Measurements from ENCODE around the gene ADGRG6. TPM values are rescaled to one million over a fixed set of nuclear protein-coding genes. Genes with fewer than 3 reads are reported as not detected.
"Not testable (repeated sequence)": the region's sequence is repeated elsewhere in the genome, so short reads cannot be mapped to it uniquely, and the experiment has no call there.

ADGRG6 gene
- total and polyA plus RNA-seq, 4 donors, result 5.9 to 42.2 (median 19.2) TPM

- no peaks in the 10 kb centered on the region for H3K9me3 ChIP-seq (ENCODE audit: control insufficient read depth, insufficient read depth, low read length)
- no peak for DNase-seq (ENCODE audit: low read depth in 4 of 6, low spot score in 6 of 6)
- WGBS (ENCODE audit: insufficient coverage), result 60% methylated on average over 1 of the region's 1 CpG
- H3K27me3 ChIP-seq (ENCODE audit: control insufficient read depth, insufficient read depth, low read length), result no peaks in the 10 kb centered on the region
- no peaks in the 10 kb centered on the region for H3K36me3 ChIP-seq (ENCODE audit: control insufficient read depth, insufficient read depth, low read length)
- no peak overlapping the region for H3K4me3 ChIP-seq (ENCODE audit: low read depth, low read length)
- no peak overlapping the region for H3K27ac ChIP-seq (ENCODE audit: low read depth, low read length)
- no peaks in the 10 kb centered on the region for H3K4me1 ChIP-seq (ENCODE audit: control insufficient read depth, insufficient read depth, low read length)
Observed at GRCh38 chr6:142443532-142443931, 141.7 kb downstream of the ADGRG6 start.

DNA sequence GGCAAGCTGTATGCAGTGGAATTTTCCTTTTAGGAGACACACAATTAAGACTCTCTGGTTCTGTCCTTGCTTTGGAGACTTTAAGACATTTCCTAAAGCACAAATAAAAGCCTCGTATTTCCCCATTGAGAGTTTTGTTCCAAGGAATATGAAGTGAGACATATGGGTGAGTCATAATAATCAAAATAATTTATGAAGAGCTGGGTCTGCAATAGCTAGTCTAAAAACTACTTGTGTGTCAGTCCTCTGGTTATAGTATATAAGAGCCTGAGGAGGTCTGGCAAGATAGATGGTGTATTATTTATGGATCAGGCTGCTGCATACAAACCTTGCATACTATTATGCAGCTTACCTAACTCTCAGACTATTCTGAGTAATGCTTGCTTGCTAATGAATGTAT lies 142.6 kb downstream of the ADGRG6 start:
- no peak overlapping the region for H3K27ac ChIP-seq (ENCODE audit: low read depth, low read length)
- H3K4me3 ChIP-seq (ENCODE audit: low read depth, low read length), result no peak overlapping the region
- no CpG with 5 or more reads among the region's 1 CpG for WGBS (ENCODE audit: insufficient coverage)
- H3K36me3 ChIP-seq (ENCODE audit: control insufficient read depth, insufficient read depth, low read length), result no peaks in the 10 kb centered on the region
- no peaks in the 10 kb centered on the region for H3K9me3 ChIP-seq (ENCODE audit: control insufficient read depth, insufficient read depth, low read length)
- DNase-seq (ENCODE audit: low read depth in 4 of 6, low spot score in 6 of 6), result peak in 1 of 6 donors; percentile 3
- H3K4me1 ChIP-seq (ENCODE audit: control insufficient read depth, insufficient read depth, low read length), result no peaks in the 10 kb centered on the region
- no peaks in the 10 kb centered on the region for H3K27me3 ChIP-seq (ENCODE audit: control insufficient read depth, insufficient read depth, low read length)

- Histone ChIP-seq H3K4me1 (ENCODE audit: control insufficient read depth, insufficient read depth, low read length) (no peaks in the 10 kb centered on the region), H3K27ac (ENCODE audit: low read depth, low read length) (no peak overlapping the region)
Observed at GRCh38 chr6:142444881-142445301, 143.1 kb downstream of the ADGRG6 start.

GRCh38 chr6:142446168-142446567 lies 144.4 kb downstream of the ADGRG6 start:
- Histone ChIP-seq H3K9me3 (ENCODE audit: control insufficient read depth, insufficient read depth, low read length) (no peaks in the 10 kb centered on the region), H3K27me3 (ENCODE audit: control insufficient read depth, insufficient read depth, low read length) (no peaks in the 10 kb centered on the region), H3K27ac (ENCODE audit: low read depth, low read length) (no peak overlapping the region), H3K4me3 (ENCODE audit: low read depth, low read length) (no peak overlapping the region), H3K36me3 (ENCODE audit: control insufficient read depth, insufficient read depth, low read length) (no peaks in the 10 kb centered on the region), H3K4me1 (ENCODE audit: control insufficient read depth, insufficient read depth, low read length) (no peaks in the 10 kb centered on the region)
- DNase-seq (ENCODE audit: low read depth in 4 of 6, low spot score in 6 of 6), result no peak
- no CpG with 5 or more reads among the region's 2 CpGs for WGBS (ENCODE audit: insufficient coverage)

More at GRCh38 chr6:142444881-142445301, 143.1 kb downstream of the ADGRG6 start:
- Histone ChIP-seq H3K9me3 (ENCODE audit: control insufficient read depth, insufficient read depth, low read length) (no peaks in the 10 kb centered on the region), H3K27me3 (ENCODE audit: control insufficient read depth, insufficient read depth, low read length) (no peaks in the 10 kb centered on the region), H3K36me3 (ENCODE audit: control insufficient read depth, insufficient read depth, low read length) (no peaks in the 10 kb centered on the region), H3K4me3 (ENCODE audit: low read depth, low read length) (no peak overlapping the region)
- WGBS (ENCODE audit: insufficient coverage), result 100% methylated on average over 1 of the region's 2 CpGs
- DNase-seq (ENCODE audit: low read depth in 4 of 6, low spot score in 6 of 6), result peak in 1 of 6 donors; percentile 3

- Histone ChIP-seq H3K9me3 (ENCODE audit: control insufficient read depth, insufficient read depth, low read length) (no peaks in the 10 kb centered on the region), H3K36me3 (ENCODE audit: control insufficient read depth, insufficient read depth, low read length) (no peaks in the 10 kb centered on the region), H3K27me3 (ENCODE audit: control insufficient read depth, insufficient read depth, low read length) (no peaks in the 10 kb centered on the region), H3K4me1 (ENCODE audit: control insufficient read depth, insufficient read depth, low read length) (no peaks in the 10 kb centered on the region), H3K27ac (ENCODE audit: low read depth, low read length) (no peak overlapping the region), H3K4me3 (ENCODE audit: low read depth, low read length) (no peak overlapping the region)
- no peak for DNase-seq (ENCODE audit: low read depth in 4 of 6, low spot score in 6 of 6)
- WGBS (ENCODE audit: insufficient coverage), result 100% methylated on average over 1 of the region's 4 CpGs
Observed at GRCh38 chr6:142446576-142446975, 144.8 kb downstream of the ADGRG6 start.

DNA sequence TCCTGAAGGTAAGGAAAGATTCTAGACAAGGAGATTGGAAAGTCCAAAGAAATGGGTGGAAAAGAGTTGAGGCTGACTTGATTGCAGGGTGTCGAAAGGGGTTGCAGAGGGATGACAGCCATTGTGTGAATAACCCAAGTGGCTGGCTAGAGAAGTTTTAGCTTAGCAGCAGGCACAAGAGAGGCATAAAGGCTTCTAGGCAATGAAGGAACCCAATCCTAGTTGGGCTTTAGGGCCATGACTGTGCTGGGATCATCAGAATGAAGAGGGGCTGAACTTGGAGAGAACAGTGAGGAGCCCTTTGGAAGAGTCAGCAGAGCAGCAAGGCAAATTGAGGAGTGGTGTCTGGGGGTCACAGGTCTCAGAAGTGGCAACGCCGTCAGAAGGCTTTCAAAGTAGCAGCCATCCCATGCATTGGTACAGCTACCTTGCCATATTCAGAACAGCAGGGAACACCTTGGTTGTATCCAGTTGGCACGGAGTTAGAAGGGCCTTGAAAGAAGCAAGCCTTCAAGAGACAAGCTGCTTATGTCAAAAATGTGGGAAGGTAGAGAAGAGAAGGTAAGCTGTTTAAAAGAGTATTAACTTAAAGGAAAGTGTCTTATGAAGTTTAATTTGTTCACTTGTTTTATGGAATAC lies 146.4 kb downstream of the ADGRG6 start:
- Histone ChIP-seq H3K36me3 (ENCODE audit: control insufficient read depth, insufficient read depth, low read length) (no peaks in the 10 kb centered on the region), H3K27ac (ENCODE audit: low read depth, low read length) (no peak overlapping the region), H3K27me3 (ENCODE audit: control insufficient read depth, insufficient read depth, low read length) (no peaks in the 10 kb centered on the region), H3K9me3 (ENCODE audit: control insufficient read depth, insufficient read depth, low read length) (no peaks in the 10 kb centered on the region), H3K4me1 (ENCODE audit: control insufficient read depth, insufficient read depth, low read length) (no peaks in the 10 kb centered on the region), H3K4me3 (ENCODE audit: low read depth, low read length) (no peak overlapping the region)
- 100% methylated on average over 4 of the region's 4 CpGs for WGBS (ENCODE audit: insufficient coverage)
- DNase-seq (ENCODE audit: low read depth in 4 of 6, low spot score in 6 of 6), result no peak

- WGBS (ENCODE audit: insufficient coverage), result 89% methylated on average over 4 of the region's 5 CpGs
- not testable (repeated sequence) for DNase-seq (ENCODE audit: low read depth in 4 of 6, low spot score in 6 of 6); H3K4me1 ChIP-seq (ENCODE audit: control insufficient read depth, insufficient read depth, low read length); H3K27me3 ChIP-seq (ENCODE audit: control insufficient read depth, insufficient read depth, low read length); H3K9me3 ChIP-seq (ENCODE audit: control insufficient read depth, insufficient read depth, low read length); H3K36me3 ChIP-seq (ENCODE audit: control insufficient read depth, insufficient read depth, low read length); H3K27ac ChIP-seq (ENCODE audit: low read depth, low read length); H3K4me3 ChIP-seq (ENCODE audit: low read depth, low read length)
Observed at GRCh38 chr6:142450856-142451255, 149.0 kb downstream of the ADGRG6 start.

- Histone ChIP-seq H3K9me3 (ENCODE audit: control insufficient read depth, insufficient read depth, low read length) (no peaks in the 10 kb centered on the region), H3K4me3 (ENCODE audit: low read depth, low read length) (no peak overlapping the region), H3K27me3 (ENCODE audit: control insufficient read depth, insufficient read depth, low read length) (no peaks in the 10 kb centered on the region), H3K27ac (ENCODE audit: low read depth, low read length) (no peak overlapping the region), H3K4me1 (ENCODE audit: control insufficient read depth, insufficient read depth, low read length) (no peaks in the 10 kb centered on the region), H3K36me3 (ENCODE audit: control insufficient read depth, insufficient read depth, low read length) (no peaks in the 10 kb centered on the region)
- DNase-seq (ENCODE audit: low read depth in 4 of 6, low spot score in 6 of 6), result no peak
- 88% methylated on average over 1 of the region's 2 CpGs for WGBS (ENCODE audit: insufficient coverage)
Observed at GRCh38 chr6:142452993-142453392, 151.2 kb downstream of the ADGRG6 start.

DNA sequence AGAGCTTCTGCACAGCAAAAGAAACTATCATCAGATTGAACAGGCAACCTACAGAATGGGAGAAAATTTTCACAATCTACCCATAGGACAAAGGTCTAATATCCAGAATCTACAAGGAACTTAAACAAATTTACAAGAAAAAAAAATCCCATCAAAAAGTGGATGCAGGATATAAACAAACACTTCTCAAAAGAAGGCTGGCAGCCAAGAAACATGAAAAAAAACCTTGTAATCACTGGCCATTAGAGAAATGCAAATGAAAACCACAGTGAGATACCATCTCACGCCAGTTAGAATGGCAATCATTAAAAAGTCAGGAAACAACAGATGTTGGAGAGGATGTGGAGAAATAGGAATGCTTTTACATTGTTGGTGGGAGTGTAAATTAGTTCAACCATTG lies 152.4 kb downstream of the ADGRG6 start:
- not testable (repeated sequence) for H3K36me3 ChIP-seq (ENCODE audit: control insufficient read depth, insufficient read depth, low read length); DNase-seq (ENCODE audit: low read depth in 4 of 6, low spot score in 6 of 6); H3K9me3 ChIP-seq (ENCODE audit: control insufficient read depth, insufficient read depth, low read length); H3K4me1 ChIP-seq (ENCODE audit: control insufficient read depth, insufficient read depth, low read length); H3K27ac ChIP-seq (ENCODE audit: low read depth, low read length); H3K27me3 ChIP-seq (ENCODE audit: control insufficient read depth, insufficient read depth, low read length); H3K4me3 ChIP-seq (ENCODE audit: low read depth, low read length)
- WGBS (ENCODE audit: insufficient coverage), result no CpG with 5 or more reads among the region's 1 CpG

GRCh38 chr6:142454848-142455247 lies 153.0 kb downstream of the ADGRG6 start:
- not testable (repeated sequence) for H3K36me3 ChIP-seq (ENCODE audit: control insufficient read depth, insufficient read depth, low read length); H3K27me3 ChIP-seq (ENCODE audit: control insufficient read depth, insufficient read depth, low read length); DNase-seq (ENCODE audit: low read depth in 4 of 6, low spot score in 6 of 6); H3K27ac ChIP-seq (ENCODE audit: low read depth, low read length); H3K4me3 ChIP-seq (ENCODE audit: low read depth, low read length); H3K9me3 ChIP-seq (ENCODE audit: control insufficient read depth, insufficient read depth, low read length); H3K4me1 ChIP-seq (ENCODE audit: control insufficient read depth, insufficient read depth, low read length)
- no CpG with 5 or more reads among the region's 2 CpGs for WGBS (ENCODE audit: insufficient coverage)

All from spinal cord (tissue), 10 donors.